ENCODE results near the gene PIN4. TPM values are rescaled to one million over a fixed set of nuclear protein-coding genes. Genes with fewer than 3 reads are reported as not detected.
A peak's percentile ranks its signal among the peaks of the same experiment; 100 is the strongest.

The PIN4 gene
- total RNA-seq, 2 donors from 2014 or later: 3.1 to 4.9 TPM

GRCh38 chrX:72243472-72243871 is 61.9 kb downstream of the PIN4 start:
- Mint-ChIP-seq H3K27ac (no peak overlapping the region), H3K9me3 (no peaks in the 10 kb centered on the region), H3K36me3 (peaks cover 0 to 2% of the 10 kb centered on the region in 2 donors)
- ATAC-seq (no peak), DNase-seq (ENCODE audit: low spot score in 2 of 2) (no peak)

GRCh38 chrX:72245461-72246089 is 64.0 kb downstream of the PIN4 start:
- no peaks in the 10 kb centered on the region for H3K36me3 Mint-ChIP-seq
- H3K27ac Mint-ChIP-seq: no peak overlapping the region
- peak; percentile 51 to 76 for ATAC-seq
- no peaks in the 10 kb centered on the region for H3K9me3 Mint-ChIP-seq
- DNase-seq (ENCODE audit: low spot score in 2 of 2): peak in 1 of 2 donors; percentile 47

- Mint-ChIP-seq H3K27ac (no peak overlapping the region), H3K36me3 (no peaks in the 10 kb centered on the region), H3K9me3 (no peaks in the 10 kb centered on the region)
- no peak for DNase-seq (ENCODE audit: low spot score in 2 of 2)
- no peak for ATAC-seq
Measured at GRCh38 chrX:72247206-72247942, 65.8 kb downstream of the PIN4 start.

Other genes with a start within 250 kb of the PIN4 start
- under 1 TPM; 0.11 to 0.12 TPM for gene RTL5, start 49.8 kb upstream of the PIN4 start, total RNA-seq
- 10 to 100 TPM; 12.6 to 21.8 TPM for gene ERCC6L, start 57.3 kb downstream of the PIN4 start, total RNA-seq
- gene RPS4X, start 95.5 kb downstream of the PIN4 start, total RNA-seq: 1,000 to 10,000 TPM; 1,263 to 1,366 TPM
- gene CITED1, start 124.2 kb downstream of the PIN4 start, total RNA-seq: under 1 TPM in 1 of 2 donors, not detected in 1; 0.43 TPM